GM19468 (cell line): ENCODE results near the gene ADAD2.
"Not testable (repeated sequence)": the region's sequence is repeated elsewhere in the genome, so short reads cannot be mapped to it uniquely, and the experiment has no call there.

ENCODE experiments used
- ATAC-seq: cut with Tn5 transposase; IDR thresholded peaks from one replicate; pipeline ENCODE4 v1.9.1; 2021; ENCODE audit warnings: mild to moderate bottlenecking, moderate library complexity, moderate number of reproducible peaks; ENCODE audit not compliant: unreplicated experiment; ENCODE audit errors: extremely low read depth

Gene ADAD2

DNA sequence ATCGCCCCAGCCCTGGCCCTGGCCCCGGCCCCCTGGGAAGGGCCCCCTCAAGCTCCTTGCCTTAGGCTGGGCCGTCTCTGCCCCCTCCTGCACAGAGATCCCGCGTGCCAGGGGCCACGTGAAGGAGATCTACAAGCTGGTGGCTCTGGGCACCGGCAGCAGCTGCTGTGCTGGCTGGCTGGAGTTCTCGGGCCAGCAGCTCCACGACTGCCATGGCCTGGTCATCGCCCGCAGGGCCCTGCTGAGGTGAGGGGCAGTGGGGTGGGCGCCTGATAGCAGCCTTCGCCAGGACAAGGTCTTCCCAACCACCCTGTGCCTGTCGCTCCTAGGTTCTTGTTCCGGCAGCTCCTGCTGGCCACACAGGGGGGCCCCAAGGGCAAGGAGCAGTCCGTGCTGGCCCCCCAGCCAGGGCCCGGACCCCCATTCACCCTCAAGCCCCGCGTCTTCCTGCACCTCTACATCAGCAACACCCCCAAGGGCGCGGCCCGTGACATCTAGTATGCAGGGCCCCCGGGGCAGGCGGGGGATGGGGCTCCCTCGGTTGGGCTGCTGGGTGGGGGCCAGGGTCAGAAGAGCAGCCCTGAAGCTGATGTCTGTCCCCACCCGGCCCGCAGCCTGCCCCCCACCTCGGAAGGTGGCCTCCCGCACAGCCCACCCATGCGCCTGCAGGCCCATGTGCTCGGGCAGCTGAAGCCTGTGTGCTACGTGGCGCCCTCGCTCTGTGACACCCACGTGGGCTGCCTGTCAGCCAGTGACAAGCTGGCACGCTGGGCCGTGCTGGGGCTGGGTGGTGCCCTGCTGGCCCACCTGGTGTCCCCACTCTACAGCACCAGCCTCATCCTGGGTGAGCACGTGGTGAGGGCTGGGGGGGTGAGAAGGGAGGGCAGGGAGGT, 4.5 kb downstream of the ADAD2 start:
- no peak for ATAC-seq

DNA sequence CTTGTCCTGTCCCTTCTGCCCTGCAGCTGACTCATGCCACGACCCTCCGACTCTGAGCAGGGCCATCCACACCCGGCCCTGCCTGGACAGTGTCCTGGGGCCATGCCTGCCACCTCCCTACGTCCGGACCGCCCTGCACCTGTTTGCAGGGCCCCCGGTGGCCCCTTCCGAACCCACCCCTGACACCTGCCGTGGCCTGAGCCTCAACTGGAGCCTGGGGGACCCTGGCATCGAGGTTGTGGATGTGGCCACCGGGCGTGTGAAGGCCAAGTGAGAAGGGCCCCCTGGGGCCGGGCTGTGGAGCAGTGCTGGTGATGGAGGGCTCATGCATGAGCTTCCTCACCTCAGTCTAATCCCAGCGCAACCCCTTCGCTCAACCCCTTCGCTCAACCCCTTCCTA, 5.1 kb downstream of the ADAD2 start:
- ATAC-seq = no peak

DNA sequence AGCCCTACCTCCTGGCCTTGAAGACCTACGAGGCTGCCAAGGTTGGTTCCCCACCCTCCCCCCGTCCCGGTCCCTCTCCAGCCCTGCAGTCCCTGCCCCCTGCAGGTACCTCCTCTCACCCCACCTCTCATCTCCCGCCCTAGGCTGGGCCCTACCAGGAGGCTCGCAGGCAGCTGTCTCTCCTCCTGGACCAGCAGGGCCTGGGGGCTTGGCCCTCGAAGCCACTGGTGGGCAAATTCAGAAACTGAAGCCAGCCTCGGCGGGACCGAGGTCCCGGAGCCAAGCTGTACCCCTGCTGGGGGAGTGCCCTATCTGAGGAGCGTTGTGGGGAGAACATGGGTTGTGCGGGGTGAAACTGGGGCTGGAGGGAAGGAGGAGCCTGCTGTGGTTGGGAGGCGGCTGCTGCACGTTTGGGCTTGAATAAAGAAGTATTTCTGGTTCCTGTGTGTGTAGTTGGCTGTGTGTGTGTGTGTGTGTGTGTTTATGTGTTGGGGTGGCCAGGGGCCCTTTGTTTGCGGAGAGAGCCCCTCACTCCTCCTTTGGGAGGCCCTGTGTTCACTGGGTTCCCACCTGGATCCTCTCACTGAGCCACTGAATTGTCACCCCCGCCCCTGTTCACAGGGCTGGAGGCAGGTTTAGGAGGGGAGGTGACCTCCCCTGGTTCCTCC, 5.9 kb downstream of the ADAD2 start:
- ATAC-seq = no peak

DNA sequence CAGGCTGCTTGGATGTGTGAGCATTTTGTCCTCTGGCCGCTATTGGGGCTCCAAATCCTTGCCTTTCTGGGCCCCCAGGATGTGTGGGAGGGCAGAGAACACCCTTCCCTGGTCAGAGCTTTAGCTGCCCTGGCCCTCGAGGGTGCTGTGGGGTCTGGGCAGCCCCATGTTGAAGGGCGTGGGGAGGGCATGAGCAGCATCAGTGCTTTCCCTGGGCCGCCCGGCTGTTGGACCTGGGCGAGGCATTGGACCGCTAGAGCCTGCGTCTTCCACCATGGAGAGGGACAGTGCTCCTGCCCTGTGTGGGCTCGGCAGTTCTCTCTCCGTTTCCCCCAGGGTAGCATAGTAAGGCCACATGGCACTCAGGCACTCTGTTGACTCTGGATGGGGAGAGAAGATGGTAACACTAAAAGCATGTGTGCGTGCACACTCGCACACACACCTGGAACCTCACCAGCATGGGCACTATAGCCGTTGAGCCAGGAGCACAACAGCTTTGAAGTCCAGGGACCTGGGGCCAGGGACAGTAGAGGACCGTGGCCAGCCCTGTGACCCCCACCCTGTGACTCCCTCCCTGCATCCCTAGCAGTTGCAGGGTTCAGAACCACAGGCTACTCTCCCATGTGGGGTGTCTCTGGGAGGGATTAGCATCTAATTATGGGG, 6.6 kb downstream of the ADAD2 start:
- ATAC-seq = no peak

DNA sequence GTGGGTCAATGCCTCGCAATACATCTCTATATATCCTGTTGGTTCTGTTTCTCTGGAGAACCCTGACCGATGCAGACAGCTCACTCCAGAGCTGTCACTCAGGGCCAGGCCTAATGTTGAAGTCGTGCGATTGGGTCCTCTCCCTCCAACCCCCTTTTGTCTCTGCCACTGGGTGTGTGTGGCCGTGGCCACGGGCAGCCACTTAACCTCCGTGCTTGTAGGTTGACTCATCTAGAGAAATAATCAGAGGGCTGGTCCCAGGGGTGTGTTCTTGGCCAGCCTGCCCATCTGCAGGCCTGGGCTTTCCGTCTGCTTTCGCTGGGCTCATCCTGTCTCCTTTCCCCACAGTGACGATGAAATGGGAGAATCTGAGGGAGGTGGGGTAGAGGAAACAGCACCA, 7.4 kb downstream of the ADAD2 start:
- ATAC-seq = no peak

DNA sequence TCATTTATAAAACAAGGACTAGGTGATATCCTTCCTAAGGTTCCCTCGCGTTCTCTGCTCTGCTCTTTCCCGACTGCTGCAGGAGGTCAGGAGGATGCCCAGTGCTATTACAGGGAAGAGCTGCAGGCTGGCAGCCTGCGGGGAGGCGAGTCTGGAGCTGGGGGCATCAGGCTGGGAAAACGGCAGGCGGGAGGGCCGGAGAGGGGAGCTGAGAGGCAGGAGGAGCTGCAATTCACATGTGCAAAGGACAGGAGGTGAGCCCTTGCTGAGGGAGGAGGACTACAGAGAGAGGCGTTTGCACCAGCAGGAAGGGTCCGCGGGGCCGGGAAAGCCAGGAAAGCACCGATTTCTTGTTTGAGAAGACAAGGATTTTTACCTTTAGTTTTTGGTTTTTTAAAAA, 8.1 kb downstream of the ADAD2 start:
- no peak for ATAC-seq

DNA sequence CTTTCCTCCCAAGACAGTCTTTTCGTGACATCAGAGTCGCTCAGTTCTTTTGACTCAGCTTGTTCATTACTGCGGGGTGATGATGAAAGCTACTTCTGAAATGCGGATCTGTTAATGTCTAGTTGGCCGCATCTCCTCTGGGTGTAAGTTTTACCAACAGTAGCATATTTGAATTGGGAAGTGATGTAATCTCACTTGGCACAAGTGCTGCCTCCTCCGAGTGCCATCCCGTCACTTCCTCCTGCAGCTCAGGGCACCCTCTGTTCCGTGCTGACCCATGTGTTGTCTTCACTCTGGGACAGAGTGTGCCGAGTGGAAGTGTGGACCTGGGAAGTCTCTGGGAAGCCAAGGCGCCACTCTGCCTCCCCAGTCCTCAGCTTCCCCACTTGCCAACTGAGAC, 8.9 kb downstream of the ADAD2 start:
- no peak for ATAC-seq

DNA sequence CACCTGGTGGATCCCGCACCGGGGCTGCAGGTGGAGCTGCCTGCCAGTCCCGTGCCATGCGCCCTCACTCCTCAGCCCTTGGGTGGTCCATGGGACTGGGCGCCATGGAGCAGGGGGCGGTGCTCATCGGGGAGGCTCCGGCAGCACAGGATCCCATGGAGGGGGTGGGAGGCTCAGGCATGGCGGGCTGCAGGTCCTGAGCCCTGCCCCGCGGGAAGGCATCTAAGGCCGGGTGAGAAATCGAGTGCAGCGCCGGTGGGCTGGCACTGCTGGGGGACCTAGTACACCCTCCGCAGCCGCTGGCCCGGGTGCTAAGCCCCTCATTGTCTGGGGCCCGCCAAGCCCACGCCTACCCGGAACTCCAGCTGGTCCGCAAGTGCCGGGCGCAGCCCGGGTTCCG, 13.6 kb downstream of the ADAD2 start:
- not testable (repeated sequence) for ATAC-seq

DNA sequence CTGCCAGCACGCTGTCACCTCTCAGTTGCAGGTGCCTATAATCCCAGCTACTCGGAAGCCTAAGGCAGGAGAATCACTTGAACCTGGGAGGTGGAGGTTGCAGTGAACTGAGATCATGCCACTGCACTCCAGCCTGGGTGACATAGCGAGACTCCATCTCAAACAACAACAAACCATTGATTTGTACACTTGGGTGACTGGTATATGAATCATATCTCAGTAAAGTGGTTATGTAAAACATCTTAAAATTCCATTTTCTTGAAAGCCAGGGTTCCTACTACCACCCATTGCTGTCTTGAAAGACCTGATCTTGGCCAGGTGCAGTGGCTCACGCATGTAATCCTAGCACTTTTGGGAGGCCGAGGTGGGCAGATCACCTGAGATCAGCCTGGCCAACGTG, 14.2 kb downstream of the ADAD2 start:
- not testable (repeated sequence) for ATAC-seq

DNA sequence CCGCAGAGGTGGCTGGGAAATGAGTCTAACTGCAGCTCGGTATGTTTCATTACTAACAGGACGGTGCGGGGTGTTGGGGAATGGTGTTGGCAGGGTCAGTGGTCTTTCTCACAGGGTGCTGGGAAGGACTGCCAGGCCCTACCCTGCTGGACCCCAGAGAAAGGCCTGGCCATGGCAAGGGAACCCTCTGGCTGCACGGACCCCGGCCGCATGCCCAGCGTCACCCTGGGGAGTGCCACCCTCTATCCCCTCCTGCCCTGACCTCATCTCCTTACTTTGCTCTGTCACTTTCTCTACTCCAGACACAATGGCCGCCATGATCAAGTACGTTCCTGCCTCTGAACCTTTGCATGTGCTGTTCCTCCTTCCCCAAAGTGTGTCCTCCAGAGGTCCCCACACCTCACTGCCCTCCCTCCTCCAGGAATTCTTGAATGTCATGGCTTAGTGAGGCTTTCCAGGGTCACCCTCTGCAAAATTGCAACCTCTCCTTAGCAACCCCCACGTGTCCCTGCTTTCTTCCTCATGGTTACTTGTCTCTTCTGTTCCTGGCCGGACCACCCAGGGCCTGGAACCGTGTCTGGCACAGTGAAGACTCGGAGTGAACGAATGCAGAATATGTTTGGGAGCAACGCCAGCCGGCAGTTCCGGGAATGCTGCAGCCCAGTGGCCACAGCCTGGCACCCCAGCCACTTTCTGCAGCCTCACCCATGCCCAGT, 15.2 kb downstream of the ADAD2 start:
- ATAC-seq = no peak

DNA sequence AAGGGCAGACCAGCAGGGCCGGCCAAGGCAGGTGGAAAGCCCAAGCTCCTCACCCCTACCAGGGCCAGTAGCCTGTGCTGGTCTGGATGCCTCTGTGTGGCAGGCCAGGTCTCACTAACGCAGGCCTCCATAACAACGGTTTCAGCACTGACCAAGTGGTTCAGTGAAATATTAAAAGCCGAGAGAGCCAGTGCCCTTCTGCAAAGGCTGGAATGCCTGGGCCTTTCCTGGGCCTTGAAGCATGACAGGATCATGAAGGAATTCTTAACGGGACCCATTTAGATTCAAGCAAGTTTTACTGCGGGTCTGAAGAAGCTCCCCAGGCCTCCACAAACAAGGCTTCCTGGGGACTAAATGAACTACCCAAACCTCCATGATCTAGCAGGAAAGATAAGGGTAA, 16.3 kb downstream of the ADAD2 start:
- ATAC-seq = no peak

DNA sequence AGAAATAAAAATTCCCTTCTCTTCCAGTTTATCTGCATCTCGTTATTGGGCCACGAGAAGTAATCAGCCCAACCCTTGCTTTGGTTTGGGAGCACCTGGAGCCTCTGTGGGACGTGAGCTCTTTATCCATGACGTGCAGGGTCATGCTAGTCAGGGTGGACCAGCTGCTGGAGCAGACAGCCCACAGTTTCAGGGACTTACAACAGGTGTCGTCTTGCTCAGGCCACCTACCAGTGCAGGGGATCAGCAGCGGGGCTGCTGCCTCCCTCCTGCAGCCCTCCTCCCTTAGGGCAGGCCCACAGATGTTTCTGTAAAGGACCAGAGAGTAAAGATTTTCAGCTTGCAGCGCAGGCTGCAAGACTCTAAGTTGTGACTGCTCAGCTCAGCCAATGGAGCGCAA, 16.9 kb downstream of the ADAD2 start:
- no peak for ATAC-seq

DNA sequence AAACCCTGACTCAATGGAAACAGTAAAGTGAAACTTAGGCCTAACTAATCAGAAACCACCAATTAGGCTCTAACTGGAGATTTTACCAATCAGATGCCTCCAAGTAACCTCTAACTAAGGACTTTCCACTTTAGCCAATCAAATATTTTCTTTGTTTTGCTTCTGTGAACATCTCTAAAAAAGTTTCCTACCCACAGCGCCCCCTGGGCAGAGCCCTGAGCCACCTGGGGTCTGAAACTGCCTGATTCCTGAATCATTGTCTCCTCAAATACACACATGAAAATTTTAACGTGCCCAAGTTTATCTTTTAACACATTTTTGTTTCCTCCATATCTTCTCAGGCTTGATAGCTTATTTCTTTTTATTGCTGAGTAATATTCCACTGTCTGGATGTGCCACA, 19.0 kb downstream of the ADAD2 start:
- no peak for ATAC-seq

DNA sequence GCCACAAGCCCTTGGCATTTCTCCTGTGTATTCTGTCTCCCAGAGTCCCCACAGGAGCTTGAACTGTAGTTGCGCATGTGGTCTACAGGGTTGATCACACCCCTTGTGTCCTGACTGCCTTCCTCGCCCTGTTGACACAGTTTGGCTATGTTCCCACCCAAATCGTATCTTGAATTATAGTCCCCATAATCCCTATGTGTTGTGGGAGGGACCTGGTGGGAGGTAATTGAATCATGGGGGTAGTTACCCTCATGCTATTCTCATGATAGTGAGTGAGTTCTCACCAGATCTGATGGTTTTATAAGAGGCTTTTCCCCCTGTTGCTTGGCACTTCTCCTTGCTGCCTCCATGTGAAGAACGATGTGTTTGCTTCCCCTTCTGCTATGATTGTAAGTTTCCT, 21.2 kb downstream of the ADAD2 start:
- ATAC-seq = no peak

DNA sequence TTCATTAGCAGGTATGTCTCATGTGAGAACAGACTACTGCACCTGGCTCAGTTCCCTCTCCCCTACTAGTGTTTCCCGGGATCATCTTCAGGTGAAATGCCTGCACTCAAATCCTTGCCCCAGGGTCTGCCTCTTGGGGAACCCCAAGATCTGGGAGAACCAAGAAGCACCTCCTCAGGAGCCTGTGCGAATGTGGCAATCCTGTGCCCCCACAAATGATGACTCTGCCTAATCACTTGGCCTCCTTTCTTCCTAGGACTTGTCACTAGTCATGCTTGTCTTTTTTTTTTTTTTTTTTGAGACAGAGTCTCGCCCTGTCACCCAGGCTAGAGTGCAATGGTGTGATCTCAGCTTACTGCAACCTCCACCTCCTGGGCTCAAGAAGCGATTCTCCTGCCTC, 21.7 kb downstream of the ADAD2 start:
- no peak for ATAC-seq

DNA sequence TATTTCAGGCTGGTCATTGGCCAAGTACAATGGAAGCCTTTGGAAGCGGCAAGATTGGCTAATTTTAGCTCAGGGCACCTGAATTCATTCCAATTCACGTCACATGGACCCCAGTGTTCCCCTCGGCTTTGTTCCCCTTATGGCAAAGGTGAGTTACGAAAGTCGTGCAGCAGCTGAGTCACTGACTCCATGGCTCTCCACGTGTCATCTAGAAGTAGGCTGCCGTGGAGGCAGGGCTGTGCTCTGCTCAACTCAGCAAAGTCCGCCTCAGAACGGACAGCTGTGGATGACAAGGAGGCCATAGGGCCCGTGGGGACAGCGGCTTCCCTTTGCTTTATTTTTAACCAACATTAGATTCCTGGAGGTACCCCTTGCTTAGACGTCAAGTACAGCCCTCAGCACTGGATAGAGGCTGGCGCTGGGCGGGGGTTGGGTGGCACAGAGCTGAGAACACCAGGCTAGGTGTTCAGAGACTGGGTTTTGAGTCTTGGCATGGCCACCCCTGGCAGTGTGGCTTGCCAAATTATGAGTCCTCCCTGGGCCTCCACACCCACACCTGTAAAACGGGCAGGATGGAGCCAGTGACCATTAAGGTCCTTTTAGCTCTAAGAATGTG, 23.6 kb downstream of the ADAD2 start:
- no peak for ATAC-seq

DNA sequence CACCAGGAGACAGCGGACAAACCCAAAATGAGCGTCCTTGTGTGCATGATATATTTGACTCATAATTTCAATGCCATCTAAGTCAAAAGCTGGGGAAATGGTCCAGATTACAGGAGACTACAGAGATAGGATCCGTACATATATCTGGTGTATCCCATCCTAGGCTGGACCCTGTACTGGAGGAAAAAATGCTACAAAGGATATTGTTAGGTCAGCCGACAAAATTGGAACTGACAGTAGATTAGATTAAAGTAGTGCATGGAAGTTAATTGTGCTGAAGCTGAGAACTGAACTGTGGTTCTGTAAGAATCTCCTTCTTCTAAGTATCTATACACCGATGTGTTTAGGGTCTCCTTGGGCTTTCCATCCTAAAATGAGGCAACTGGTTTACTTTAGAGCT, 24.6 kb downstream of the ADAD2 start:
- ATAC-seq = no peak

DNA sequence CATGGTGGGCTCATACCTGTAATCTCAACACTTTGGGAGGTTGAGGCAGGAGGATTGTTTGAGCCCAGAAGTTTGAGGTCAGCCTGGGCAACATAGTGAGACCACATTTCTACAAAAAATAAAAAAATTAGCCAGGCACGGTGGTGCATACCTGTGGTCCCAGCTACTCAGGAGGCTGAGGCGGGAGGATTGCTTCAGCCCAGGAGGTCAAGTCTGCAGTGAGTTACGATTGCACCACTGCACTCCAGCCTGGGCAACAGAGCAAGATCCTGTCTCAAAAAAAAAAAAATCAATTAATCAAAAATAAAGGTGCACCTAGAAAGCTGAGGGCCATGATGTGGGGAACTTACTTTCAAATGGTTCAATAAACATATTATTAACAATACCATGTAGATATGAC, 25.2 kb downstream of the ADAD2 start:
- not testable (repeated sequence) for ATAC-seq

DNA sequence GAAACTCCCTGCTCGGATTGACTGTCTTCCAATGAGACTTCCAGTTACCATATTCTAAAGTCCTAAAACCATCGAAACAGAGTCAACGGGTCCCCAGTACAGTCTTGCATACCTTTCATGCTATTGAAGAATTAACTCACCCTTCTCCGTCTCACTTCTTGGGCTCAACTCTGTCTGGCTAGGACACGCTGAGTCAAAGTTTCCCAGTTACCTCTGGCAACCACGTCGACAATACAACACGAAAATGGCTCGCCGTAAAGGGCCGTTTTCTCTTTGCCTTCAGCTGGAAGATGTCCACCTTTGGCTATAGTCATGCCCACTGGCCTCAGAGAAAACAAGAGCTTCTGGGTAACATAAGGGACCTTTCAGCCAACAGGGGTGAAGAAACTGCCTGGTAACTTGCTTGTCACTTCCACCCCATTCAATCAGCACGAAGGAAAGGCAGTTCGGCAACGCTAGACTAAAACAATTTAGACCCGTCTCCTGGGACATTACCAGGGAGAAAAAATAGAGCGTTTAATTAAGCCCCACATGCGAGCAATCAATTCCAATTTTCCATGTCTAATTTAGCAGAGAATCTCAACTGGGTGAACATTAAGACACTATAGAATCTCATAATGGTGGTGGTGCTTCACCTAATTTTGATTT, 27.3 kb downstream of the ADAD2 start:
- ATAC-seq = no peak

DNA sequence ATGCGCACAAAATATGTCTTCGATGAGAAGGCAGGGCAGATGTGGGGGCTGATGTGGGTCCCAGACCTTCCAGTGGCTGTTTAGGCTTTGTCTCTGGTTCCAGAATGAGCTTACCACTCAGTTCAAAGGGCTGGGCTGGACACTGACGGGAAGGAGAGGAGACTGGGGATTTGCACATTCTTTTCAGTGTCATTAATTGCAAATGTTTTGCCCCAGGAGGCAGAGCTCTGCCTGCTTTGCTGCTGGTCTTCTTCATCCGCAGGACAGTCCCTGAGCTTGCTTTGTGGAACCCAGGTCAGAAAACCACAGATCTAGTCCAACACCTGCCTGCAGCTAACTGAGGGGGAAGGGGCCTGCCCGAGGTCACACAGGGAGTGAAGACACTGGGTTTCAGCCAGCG, 28.0 kb downstream of the ADAD2 start:
- no peak for ATAC-seq
